ENCODE data around the gene POU3F3. TPM values are rescaled to one million over a fixed set of nuclear protein-coding genes. Genes with fewer than 3 reads are reported as not detected.

The POU3F3 gene
- total RNA-seq, 2 experiments from 2014 or later: not detected

DNA sequence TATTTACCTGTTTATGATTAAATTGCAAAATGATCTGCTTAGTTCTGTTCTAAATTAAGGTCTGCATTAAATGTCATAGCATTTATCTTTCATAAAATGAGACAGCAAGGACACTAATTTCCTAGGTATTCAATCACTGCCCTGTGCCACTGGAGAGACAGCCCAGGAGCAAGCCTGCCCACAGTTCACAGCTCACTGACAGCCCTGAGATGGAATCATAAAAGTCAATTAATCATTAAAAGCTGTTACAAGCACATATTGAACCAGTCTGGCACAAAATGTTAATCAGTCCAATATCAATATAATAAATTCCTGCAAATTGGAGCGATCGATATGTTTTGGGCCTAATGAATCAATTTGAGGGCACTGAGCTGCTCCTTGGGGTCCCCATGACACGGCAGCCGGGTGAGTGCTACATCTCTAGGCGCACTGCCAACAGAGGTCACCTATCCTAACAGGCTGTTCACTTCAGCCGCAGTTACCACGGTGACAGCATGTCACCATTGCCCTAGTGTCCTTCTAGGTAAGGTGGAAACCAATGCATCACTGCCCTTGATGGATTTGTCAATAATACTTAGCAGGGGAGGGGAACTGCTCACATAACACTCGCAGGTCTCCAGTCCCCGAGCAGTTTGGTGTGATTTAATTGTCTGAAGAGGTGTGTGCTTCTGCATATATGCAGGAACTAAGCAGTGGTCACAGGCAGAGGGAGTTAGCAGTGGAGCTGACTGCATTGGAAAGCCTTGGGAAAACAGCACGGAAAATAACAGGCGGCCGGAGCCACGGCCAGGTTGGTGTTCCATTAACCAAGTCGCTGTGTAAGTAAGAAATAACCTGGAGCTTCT is 47.3 kb downstream of the POU3F3 start:
- no peaks in the 10 kb centered on the region for H3K4me1 ChIP-seq (ENCODE audit: insufficient read depth, low read length)
- Mint-ChIP-seq H3K27me3 (peaks cover 6% of the 10 kb centered on the region), H3K4me1 (ENCODE audit: low read depth) (no peaks in the 10 kb centered on the region), H3K27ac (no peak overlapping the region), H3K9me3 (no peaks in the 10 kb centered on the region), H3K4me3 (no peak overlapping the region), H3K36me3 (ENCODE audit: low read depth) (no peaks in the 10 kb centered on the region)
- no peaks in the 10 kb centered on the region for H3K36me3 ChIP-seq (ENCODE audit: insufficient read depth, low read length)
- no peak for ATAC-seq (ENCODE audit: poor library complexity)
- ChIA-PET POLR2A (no interaction called here), CTCF (no interaction called here)
- no peak overlapping the region for H3K27ac ChIP-seq (ENCODE audit: low read depth in 1 of 2, low read length in 2 of 2)
- H3K4me3 ChIP-seq (ENCODE audit: low read length): no peak overlapping the region
- intact Hi-C loops (cut with DNase I, micrococcal nuclease): no loop called here
- no peaks in the 10 kb centered on the region for H3K9me3 ChIP-seq (ENCODE audit: control insufficient read depth in 1 of 2, insufficient read depth in 1 of 2, low read length in 2 of 2)
- TF ChIP-seq, protein P1, sequence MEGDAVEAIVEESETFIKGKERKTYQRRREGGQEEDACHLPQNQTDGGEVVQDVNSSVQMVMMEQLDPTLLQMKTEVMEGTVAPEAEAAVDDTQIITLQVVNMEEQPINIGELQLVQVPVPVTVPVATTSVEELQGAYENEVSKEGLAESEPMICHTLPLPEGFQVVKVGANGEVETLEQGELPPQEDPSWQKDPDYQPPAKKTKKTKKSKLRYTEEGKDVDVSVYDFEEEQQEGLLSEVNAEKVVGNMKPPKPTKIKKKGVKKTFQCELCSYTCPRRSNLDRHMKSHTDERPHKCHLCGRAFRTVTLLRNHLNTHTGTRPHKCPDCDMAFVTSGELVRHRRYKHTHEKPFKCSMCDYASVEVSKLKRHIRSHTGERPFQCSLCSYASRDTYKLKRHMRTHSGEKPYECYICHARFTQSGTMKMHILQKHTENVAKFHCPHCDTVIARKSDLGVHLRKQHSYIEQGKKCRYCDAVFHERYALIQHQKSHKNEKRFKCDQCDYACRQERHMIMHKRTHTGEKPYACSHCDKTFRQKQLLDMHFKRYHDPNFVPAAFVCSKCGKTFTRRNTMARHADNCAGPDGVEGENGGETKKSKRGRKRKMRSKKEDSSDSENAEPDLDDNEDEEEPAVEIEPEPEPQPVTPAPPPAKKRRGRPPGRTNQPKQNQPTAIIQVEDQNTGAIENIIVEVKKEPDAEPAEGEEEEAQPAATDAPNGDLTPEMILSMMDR (IDR thresholded peaks at IDR 0.05): no peak
- no peak for DNase-seq
- peaks cover 0 to 4% of the 10 kb centered on the region in 2 experiments for H3K27me3 ChIP-seq (ENCODE audit: control insufficient read depth in 1 of 2, insufficient read depth in 2 of 2, low read length in 2 of 2)

GRCh38 chr2:104902317-104902716 is 48.4 kb downstream of the POU3F3 start:
- H3K4me1 ChIP-seq (ENCODE audit: insufficient read depth, low read length): no peaks in the 10 kb centered on the region
- peaks cover 0 to 2% of the 10 kb centered on the region in 2 experiments for H3K27me3 ChIP-seq (ENCODE audit: control insufficient read depth in 1 of 2, insufficient read depth in 2 of 2, low read length in 2 of 2)
- H3K9me3 Mint-ChIP-seq: no peaks in the 10 kb centered on the region
- H3K4me1 Mint-ChIP-seq (ENCODE audit: low read depth): no peaks in the 10 kb centered on the region
- H3K4me3 Mint-ChIP-seq: no peak overlapping the region
- no peak overlapping the region for H3K27ac ChIP-seq (ENCODE audit: low read depth in 1 of 2, low read length in 2 of 2)
- POLR2A ChIA-PET: no interaction called here
- no peaks in the 10 kb centered on the region for H3K36me3 ChIP-seq (ENCODE audit: insufficient read depth, low read length)
- H3K27me3 Mint-ChIP-seq: peaks cover 6% of the 10 kb centered on the region
- TF ChIP-seq, protein P1 (IDR thresholded peaks at IDR 0.05): no peak
- ATAC-seq (ENCODE audit: poor library complexity) (no peak), DNase-seq (no peak)
- H3K4me3 ChIP-seq (ENCODE audit: low read length): no peak overlapping the region
- no peaks in the 10 kb centered on the region for H3K36me3 Mint-ChIP-seq (ENCODE audit: low read depth)
- no peak overlapping the region for H3K27ac Mint-ChIP-seq
- intact Hi-C loops (cut with DNase I, micrococcal nuclease): no loop called here
- CTCF ChIA-PET: interaction anchor here (0.9 kb wide), 1 partner anchor 11 kb away, joined by 3 read pairs; no protein-coding TSS in a partner anchor
- H3K9me3 ChIP-seq (ENCODE audit: control insufficient read depth in 1 of 2, insufficient read depth in 1 of 2, low read length in 2 of 2): no peaks in the 10 kb centered on the region

Other genes starting within 250 kb of the POU3F3 start
- gene MRPS9, start 184.0 kb downstream of the POU3F3 start, total RNA-seq: 1 to 10 TPM; 7.3 to 9.2 TPM